ENCODE measurements around the gene ZDHHC20.

The ZDHHC20 gene

DNA sequence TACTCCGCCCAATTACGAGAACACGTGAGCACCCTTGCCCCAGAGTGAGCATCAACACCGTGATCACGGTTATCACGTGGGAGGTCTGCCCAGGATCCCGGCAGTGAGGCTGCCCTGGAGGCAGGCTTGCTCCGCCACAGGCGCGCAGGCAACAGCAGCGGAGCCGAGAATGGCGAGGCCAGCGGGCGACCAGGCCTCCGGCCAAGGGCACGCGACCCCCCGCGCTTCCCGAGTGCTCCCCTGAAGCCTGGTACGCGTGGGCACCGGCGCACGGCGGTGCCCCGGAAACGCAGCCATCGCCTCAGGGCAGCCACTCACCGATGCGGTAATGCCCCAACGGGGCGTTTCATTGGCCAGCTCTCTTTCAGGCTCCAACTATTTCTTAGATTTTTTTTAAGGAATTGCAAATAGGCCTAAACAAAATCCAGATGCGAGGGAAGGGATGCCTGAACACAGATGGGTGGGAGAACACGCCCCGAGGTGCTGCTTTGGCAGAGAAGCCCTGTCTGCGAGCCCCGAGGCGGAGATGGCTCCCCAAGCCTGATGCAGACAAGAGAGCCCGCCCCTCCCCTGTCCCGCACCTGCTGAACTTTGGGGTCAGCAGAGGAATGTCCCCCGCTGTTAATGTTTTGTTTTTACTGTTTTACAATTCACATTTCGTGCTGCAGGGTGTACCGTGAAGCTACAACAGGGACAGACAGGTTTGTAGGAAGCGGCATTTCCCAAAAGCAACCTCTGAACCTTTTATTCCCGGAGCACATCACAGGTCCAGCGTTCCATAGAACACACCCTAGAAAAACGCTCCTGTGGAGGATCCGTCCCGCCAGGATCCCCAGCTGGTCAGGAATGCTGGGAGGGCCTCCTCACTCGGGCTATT, 132.7 kb downstream of the ZDHHC20 start:
- DNase-seq (ENCODE audit: low read depth in 2 of 2) = no peak

DNA sequence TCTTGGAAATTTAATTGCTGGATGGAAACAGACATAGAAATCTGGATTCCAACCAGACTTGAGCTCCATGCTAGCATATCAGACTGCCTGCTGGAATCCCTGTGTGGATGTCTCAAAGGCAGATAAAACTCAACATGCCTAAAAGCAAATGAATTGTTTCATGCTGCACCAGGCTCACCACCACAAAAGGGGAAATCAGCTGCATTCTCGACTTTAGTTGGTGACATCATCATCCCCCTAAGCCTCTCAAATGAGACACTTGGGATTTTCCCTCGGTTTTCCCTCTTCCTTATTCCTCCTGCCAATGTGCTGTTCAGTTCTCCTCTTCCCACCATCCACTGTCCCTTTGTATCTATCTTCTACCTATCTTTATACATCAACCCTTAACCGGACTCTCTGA, 134.3 kb downstream of the ZDHHC20 start:
- no peak for DNase-seq (ENCODE audit: low read depth in 2 of 2)

DNA sequence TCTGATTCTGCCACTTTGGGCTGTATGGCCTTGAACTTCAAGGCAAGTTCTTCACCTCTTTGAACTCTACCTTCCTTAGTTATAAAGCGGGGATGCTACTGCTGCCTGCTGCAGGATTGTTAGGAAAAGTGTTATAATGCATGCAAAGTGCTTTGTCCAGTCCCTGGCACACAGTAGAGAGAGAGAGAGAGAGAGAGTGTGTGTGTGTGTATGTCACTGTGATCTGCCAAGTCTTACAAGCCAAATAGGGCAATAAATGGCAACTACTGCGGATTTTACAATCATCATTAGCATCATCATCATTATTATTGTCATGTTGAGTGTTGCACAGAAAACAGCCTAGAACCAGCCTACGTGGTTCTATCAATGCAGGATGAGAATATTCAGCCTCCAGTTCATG, 136.1 kb downstream of the ZDHHC20 start:
- no peak for DNase-seq (ENCODE audit: low read depth in 2 of 2)
